Gastrocnemius medialis (tissue), 4 donors: ENCODE data around the gene PHF23. TPM values are rescaled to one million over a fixed set of nuclear protein-coding genes. Genes with fewer than 3 reads are reported as not detected.

Experiments used
- ATAC-seq, 2 donors: fragments of 150-250 bp; one replicate each; pipeline ENCODE4 v1.9.1; 2016
- DNase-seq, 2 donors: peaks; one replicate each; pipeline ENCODE4 v3.0.0-alpha.2; 2019
- H3K27ac ChIP-seq, 4 donors: fragments of 200-600 bp; sonication (generic); 1 replicate in 1 of 4; 2 replicates in 3 of 4; pipeline ENCODE4 v1.5.1; 2016 to 2018; ENCODE audit warnings: mild to moderate bottlenecking in 2 of 4, moderate library complexity in 1 of 4
- H3K27me3 ChIP-seq, 3 donors: fragments of 200-600 bp; sonication (generic) in 2 of 3; 1 replicate in 1 of 3; 2 replicates in 2 of 3; pipeline versions ENCODE4 v1.5.1 to v1.6.0; 2016 to 2019; ENCODE audit warnings: mild to moderate bottlenecking in 1 of 3, moderate library complexity in 1 of 3
- H3K36me3 ChIP-seq, 2 donors: fragments of 200-600 bp; sonication (generic) in 1 of 2; one replicate each; pipeline ENCODE4 v1.5.1; 2017 to 2018
- H3K4me1 ChIP-seq, 2 donors: fragments of 200-600 bp; sonication (generic) in 1 of 2; one replicate each; pipeline ENCODE4 v1.5.1; 2016 to 2017; ENCODE audit warnings: mild to moderate bottlenecking in 2 of 2
- H3K4me3 ChIP-seq, 4 donors: fragments of 200-600 bp; sonication (generic) in 3 of 4; 1 replicate in 1 of 4; 2 replicates in 3 of 4; pipeline ENCODE4 v1.5.1; 2016 to 2019; ENCODE audit warnings: mild to moderate bottlenecking in 2 of 4
- H3K9me3 ChIP-seq, 3 donors: fragments of 200-600 bp; sonication (generic) in 2 of 3; 1 replicate in 1 of 3; 2 replicates in 2 of 3; pipeline ENCODE4 v1.5.1; 2016 to 2019
- POLR2A ChIP-seq, 2 donors: fragments of 450-650 bp; IDR thresholded peaks; one replicate each; pipeline ENCODE4 v1.6.1; 2017; ENCODE audit warnings: antibody characterized with exemption in 2 of 2, mild to moderate bottlenecking in 2 of 2, moderate library complexity in 2 of 2
- in situ Hi-C, 4 donors: fragments of 200-750 bp; cut with MboI; loops; one replicate each; pipeline versions ENCODE4 v1.15.0 to v1.8.0; 2017; ENCODE audit warnings: low sequenced_read_pairs in 4 of 4
- intact Hi-C: fragments of 100-400 bp; cut with DNase I; formaldehyde crosslinking; loops from one replicate; pipeline ENCODE4 v1.15.1; 2023; ENCODE audit warnings: low total_unique reads
- total RNA-seq, 4 donors: library from RNA; depleted of rRNA; stranded (reverse); fragments of >200 nt; gene quantifications; one replicate each; pipeline versions ENCODE4 v1.1.0 to v1.2.3, GENCODE V29; 2016
- TF ChIP-seq, protein P1 (sequence below), 5 experiments: fragments of 450-650 bp in 3 of 5; fragments of 200-600 bp in 2 of 5; sonication (generic) in 2 of 5; IDR thresholded peaks in 4 of 5; conservative IDR thresholded peaks in 1 of 5; 1 replicate in 4 of 5; 2 replicates in 1 of 5; pipeline ENCODE4 v1.5.1; 2016 to 2019; ENCODE audit warnings: antibody characterized with exemption in 5 of 5, mild to moderate bottlenecking in 3 of 5, moderate library complexity in 3 of 5

The PHF23 gene
- total RNA-seq, result 10 to 100 TPM; 16.9 to 31.8 (median 24.1) TPM

DNA sequence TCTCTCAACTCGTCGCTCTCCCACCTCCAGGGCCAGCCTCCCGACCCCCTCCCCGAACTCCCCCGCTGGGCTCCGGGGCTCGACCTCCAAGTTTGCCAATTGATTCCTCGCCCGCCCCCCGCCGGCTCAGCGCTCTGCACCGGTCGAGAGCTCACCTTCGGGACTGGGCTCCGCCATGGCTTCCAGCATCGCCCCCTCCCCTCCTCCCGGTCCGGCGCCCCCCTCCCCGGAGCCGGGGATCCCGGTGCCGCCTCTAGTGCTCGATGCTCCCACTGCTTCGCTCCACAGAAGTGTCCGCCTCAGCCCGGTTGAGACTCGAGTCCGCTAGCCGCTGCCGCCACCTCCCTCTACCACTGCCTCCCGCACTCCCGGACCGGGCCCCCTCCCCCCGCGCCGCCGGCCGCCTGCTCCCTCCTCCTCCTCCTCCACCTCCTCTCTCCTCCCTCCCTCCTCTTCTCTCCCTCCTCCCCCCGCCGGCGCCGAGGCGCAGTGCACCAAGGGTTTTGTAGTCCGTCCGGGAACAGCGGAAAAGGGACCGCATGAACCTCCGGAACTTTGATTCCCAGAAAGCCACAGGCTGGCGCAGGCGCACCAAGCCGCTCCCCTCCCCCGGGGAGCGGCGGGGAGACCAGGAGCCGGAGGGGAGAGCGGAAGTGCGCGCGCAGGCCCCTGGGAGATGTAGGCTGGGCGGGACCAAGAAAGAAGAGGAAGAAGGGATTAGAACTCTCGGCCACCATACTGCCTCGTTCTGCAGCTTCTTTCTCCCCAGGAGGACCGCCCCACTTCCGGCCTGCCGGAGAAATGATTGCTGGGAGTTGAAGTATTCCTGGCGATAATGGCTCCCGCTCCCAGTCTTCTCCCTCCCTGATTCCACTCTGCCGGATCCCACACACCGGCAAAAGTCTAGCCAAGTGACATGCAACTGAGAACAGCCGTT lies at the start of gene PHF23:
Gene PHF23 (minus strand): TSS at position 367 of the 937 bp plus-strand sequence. CDS start 178 bp downstream, at position 189.
- Histone ChIP-seq H3K27me3 (no peaks in the 10 kb centered on the region), H3K36me3 (peaks cover 0 to 34% of the 10 kb centered on the region in 2 donors), H3K4me1 (peaks cover 34 to 41% of the 10 kb centered on the region in 2 donors), H3K4me3 (peak within 1 kb of the TSS; percentile 78 to 100 (median 98)), H3K27ac (peak within 1 kb of the TSS; percentile 92 to 99 (median 98)), H3K9me3 (no peaks in the 10 kb centered on the region)
- intact Hi-C loops (loop anchor here (5.0 kb wide), 2 partner anchors 603 to 913 kb away; partner anchors contain the start of gene PER1), in situ Hi-C loops (no loop called here)
- DNase-seq (peak; percentile 100), ATAC-seq (peak; percentile 67 to 75)
- peak; percentile 92 to 93 for TF ChIP-seq POLR2A (IDR thresholded peaks at IDR 0.05)
- TF ChIP-seq, protein P1, sequence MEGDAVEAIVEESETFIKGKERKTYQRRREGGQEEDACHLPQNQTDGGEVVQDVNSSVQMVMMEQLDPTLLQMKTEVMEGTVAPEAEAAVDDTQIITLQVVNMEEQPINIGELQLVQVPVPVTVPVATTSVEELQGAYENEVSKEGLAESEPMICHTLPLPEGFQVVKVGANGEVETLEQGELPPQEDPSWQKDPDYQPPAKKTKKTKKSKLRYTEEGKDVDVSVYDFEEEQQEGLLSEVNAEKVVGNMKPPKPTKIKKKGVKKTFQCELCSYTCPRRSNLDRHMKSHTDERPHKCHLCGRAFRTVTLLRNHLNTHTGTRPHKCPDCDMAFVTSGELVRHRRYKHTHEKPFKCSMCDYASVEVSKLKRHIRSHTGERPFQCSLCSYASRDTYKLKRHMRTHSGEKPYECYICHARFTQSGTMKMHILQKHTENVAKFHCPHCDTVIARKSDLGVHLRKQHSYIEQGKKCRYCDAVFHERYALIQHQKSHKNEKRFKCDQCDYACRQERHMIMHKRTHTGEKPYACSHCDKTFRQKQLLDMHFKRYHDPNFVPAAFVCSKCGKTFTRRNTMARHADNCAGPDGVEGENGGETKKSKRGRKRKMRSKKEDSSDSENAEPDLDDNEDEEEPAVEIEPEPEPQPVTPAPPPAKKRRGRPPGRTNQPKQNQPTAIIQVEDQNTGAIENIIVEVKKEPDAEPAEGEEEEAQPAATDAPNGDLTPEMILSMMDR (IDR thresholded peaks at IDR 0.05 in 4 of 5, conservative IDR thresholded peaks at IDR 0.05 in 1 of 5), result peak in 2 of 5 experiments; percentile 24 to 59

GRCh38 chr17:7285679-7286078 lies 46.4 kb upstream of the PHF23 start:
- no peak overlapping the region for H3K4me3 ChIP-seq
- H3K36me3 ChIP-seq, result peaks cover 0 to 28% of the 10 kb centered on the region in 2 donors
- intact Hi-C loops (no loop called here), in situ Hi-C loops (no loop called here)
- no peak for DNase-seq
- TF ChIP-seq POLR2A (IDR thresholded peaks at IDR 0.05), result no peak
- TF ChIP-seq, protein P1 (IDR thresholded peaks at IDR 0.05 in 4 of 5, conservative IDR thresholded peaks at IDR 0.05 in 1 of 5), result no peak
- H3K9me3 ChIP-seq, result no peaks in the 10 kb centered on the region
- no peaks in the 10 kb centered on the region for H3K27me3 ChIP-seq
- peak overlapping the region; percentile 95 to 100 (median 98) for H3K27ac ChIP-seq
- peaks cover 33 to 46% of the 10 kb centered on the region in 2 donors for H3K4me1 ChIP-seq
- no peak for ATAC-seq

GRCh38 chr17:7284911-7285310 lies 45.7 kb upstream of the PHF23 start:
- ATAC-seq (no peak), DNase-seq (peak in 1 of 2 donors; percentile 28)
- TF ChIP-seq, protein P1 (IDR thresholded peaks at IDR 0.05 in 4 of 5, conservative IDR thresholded peaks at IDR 0.05 in 1 of 5), result no peak
- no peak for TF ChIP-seq POLR2A (IDR thresholded peaks at IDR 0.05)
- intact Hi-C loops (loop anchor here (5.0 kb wide), 1 partner anchor 867 kb away; the partner anchor contains the start of gene PER1), in situ Hi-C loops (no loop called here)
- Histone ChIP-seq H3K4me1 (peaks cover 38 to 44% of the 10 kb centered on the region in 2 donors), H3K36me3 (peaks cover 0 to 28% of the 10 kb centered on the region in 2 donors), H3K4me3 (no peak overlapping the region), H3K27ac (peak overlapping the region; percentile 95 to 100 (median 98)), H3K27me3 (no peaks in the 10 kb centered on the region), H3K9me3 (no peaks in the 10 kb centered on the region)

DNA sequence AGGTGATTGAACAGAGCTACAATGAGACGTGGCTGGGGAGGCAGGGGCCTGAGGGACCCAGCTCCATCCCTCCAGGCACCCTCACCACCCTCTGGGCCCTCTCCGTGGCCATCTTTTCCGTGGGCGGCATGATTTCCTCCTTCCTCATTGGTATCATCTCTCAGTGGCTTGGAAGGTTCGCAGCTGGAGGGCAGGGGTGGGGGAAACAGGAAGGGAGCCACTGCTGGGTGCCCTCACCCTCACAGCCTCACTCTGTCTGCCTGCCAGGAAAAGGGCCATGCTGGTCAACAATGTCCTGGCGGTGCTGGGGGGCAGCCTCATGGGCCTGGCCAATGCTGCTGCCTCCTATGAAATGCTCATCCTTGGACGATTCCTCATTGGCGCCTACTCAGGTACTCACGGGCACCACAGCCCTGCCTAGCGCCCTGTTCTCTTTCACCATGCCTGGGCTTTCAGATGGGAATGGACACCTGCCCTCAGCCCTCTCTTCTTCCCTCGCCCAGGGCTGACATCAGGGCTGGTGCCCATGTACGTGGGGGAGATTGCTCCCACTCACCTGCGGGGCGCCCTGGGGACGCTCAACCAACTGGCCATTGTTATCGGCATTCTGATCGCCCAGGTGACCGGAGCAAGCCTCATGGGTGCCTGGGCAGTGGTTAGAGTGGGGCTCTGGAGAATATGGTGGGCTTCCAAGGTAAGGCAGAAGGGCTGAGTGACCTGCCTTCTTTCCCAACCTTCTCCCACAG lies 44.4 kb upstream of the PHF23 start:
- in situ Hi-C loops (no loop called here), intact Hi-C loops (loop anchor here (5.0 kb wide), 1 partner anchor 869 kb away; the partner anchor contains the start of gene PER1)
- DNase-seq (peak in 1 of 2 donors; percentile 73), ATAC-seq (no peak)
- peaks cover 0 to 28% of the 10 kb centered on the region in 2 donors for H3K36me3 ChIP-seq
- H3K4me3 ChIP-seq, result peak overlapping the region; percentile 70 to 80 (median 76)
- TF ChIP-seq POLR2A (IDR thresholded peaks at IDR 0.05), result no peak
- TF ChIP-seq, protein P1 (IDR thresholded peaks at IDR 0.05 in 4 of 5, conservative IDR thresholded peaks at IDR 0.05 in 1 of 5), result no peak
- H3K27me3 ChIP-seq, result no peaks in the 10 kb centered on the region
- no peaks in the 10 kb centered on the region for H3K9me3 ChIP-seq
- H3K4me1 ChIP-seq, result peaks cover 40 to 44% of the 10 kb centered on the region in 2 donors
- H3K27ac ChIP-seq, result peak overlapping the region; percentile 95 to 100 (median 98)
